Muscle layer of colon (tissue), 2 donors: ENCODE measurements around the gene KCNAB1.

Source experiments
- H3K27ac ChIP-seq: one replicate; pipeline ENCODE4 v1.7.0; 2013; ENCODE audit warnings: low read depth, mild to moderate bottlenecking, low read length, moderate library complexity
- H3K27me3 ChIP-seq, 2 donors: one replicate each; pipeline ENCODE4 v1.7.0; 2013; ENCODE audit warnings: low read length in 2 of 2, mild to moderate bottlenecking in 2 of 2; ENCODE audit not compliant: insufficient read depth in 2 of 2, control insufficient read depth in 1 of 2
- H3K36me3 ChIP-seq: one replicate; pipeline ENCODE4 v1.7.0; 2013; ENCODE audit warnings: mild to moderate bottlenecking, low read length; ENCODE audit not compliant: insufficient read depth
- H3K4me1 ChIP-seq: one replicate; pipeline ENCODE4 v1.7.0; 2013; ENCODE audit warnings: mild to moderate bottlenecking, low read length; ENCODE audit not compliant: insufficient read depth
- H3K4me3 ChIP-seq, 2 donors: one replicate each; pipeline ENCODE4 v1.7.0; 2013; ENCODE audit warnings: low read length in 2 of 2, low read depth in 1 of 2, mild to moderate bottlenecking in 1 of 2, moderate library complexity in 1 of 2
- H3K9ac ChIP-seq: one replicate; pipeline ENCODE4 v1.7.0; 2013; ENCODE audit warnings: low read length
- H3K9me3 ChIP-seq: one replicate; pipeline ENCODE4 v1.7.0; 2013; ENCODE audit warnings: mild to moderate bottlenecking, low read length
- donor health status: abdominal sarcoma.
- donor health status: Adenocarcinoma of cecum.

Gene KCNAB1

DNA sequence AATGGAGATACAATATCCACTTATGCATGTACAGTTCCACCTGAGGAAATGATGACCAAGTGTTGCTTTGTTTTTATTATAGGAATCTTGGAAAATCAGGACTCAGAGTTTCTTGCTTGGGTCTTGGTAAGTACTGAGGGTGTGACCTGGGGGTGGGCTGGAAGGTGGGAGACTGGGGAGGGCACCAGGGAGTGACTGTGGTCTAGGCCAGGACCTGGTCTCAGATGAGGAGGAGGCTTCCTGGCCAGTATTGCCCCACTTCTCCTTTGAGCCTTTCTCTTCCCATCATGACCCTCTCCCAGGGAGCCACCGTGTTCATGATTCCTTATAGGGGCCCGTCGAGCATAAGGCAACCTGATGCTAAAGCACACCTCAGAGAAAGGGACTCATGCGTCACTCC, 301.2 kb downstream of the KCNAB1 start:
- no peak overlapping the region for H3K27ac ChIP-seq
- peaks cover 6% of the 10 kb centered on the region for H3K4me1 ChIP-seq
- H3K9ac ChIP-seq: no peak overlapping the region
- H3K36me3 ChIP-seq: no peaks in the 10 kb centered on the region
- no peak overlapping the region for H3K4me3 ChIP-seq
- no peaks in the 10 kb centered on the region for H3K9me3 ChIP-seq
- H3K27me3 ChIP-seq: no peaks in the 10 kb centered on the region

DNA sequence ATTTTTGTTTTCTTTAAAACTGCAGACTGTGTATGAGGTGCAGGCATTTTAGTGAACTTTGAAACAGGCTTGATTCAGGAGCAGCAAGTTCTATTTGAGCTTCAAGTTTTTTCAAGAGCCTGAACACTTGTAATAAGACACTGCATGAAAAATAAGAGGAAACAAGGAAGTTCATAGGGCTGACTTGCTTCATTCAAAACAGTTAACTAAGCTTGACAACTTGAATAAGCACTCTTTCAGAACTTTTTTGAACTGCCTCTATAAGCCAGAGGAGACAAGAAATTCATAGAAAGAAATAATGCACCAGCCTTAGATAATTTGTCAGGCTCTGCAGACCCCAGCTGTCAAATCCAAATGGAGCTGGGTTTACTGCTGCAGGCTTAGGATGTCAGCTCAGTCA, 304.4 kb downstream of the KCNAB1 start:
- no peak overlapping the region for H3K4me3 ChIP-seq
- no peaks in the 10 kb centered on the region for H3K27me3 ChIP-seq
- no peaks in the 10 kb centered on the region for H3K36me3 ChIP-seq
- H3K27ac ChIP-seq: no peak overlapping the region
- no peaks in the 10 kb centered on the region for H3K9me3 ChIP-seq
- peaks cover 22% of the 10 kb centered on the region for H3K4me1 ChIP-seq
- H3K9ac ChIP-seq: no peak overlapping the region

DNA sequence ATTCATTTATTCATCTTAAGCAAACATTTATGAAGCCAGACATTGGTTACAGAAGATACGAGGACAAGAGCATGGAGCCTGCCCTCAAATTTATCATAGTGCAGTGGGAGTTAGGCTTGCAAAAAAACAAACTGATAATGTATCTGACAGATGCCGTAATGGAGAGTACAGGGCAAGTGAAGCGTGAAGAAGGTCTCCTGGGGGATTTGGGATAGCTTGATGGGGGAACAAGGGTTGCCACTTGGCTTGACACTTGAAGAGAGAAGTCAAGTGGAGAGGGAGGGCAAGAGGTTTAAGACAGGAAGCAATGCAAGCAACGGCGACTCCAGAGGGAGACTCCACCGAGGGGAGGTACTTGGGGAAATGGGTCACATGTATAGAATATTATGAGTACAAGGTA, 305.3 kb downstream of the KCNAB1 start:
- no peaks in the 10 kb centered on the region for H3K36me3 ChIP-seq
- no peak overlapping the region for H3K4me3 ChIP-seq
- H3K27me3 ChIP-seq: no peaks in the 10 kb centered on the region
- no peak overlapping the region for H3K27ac ChIP-seq
- H3K4me1 ChIP-seq: peaks cover 31% of the 10 kb centered on the region
- no peak overlapping the region for H3K9ac ChIP-seq
- H3K9me3 ChIP-seq: no peaks in the 10 kb centered on the region

GRCh38 chr3:156429125-156429524, 308.7 kb downstream of the KCNAB1 start:
- Histone ChIP-seq H3K27me3 (no peaks in the 10 kb centered on the region), H3K9ac (no peak overlapping the region), H3K4me1 (peaks cover 42% of the 10 kb centered on the region), H3K4me3 (no peak overlapping the region), H3K36me3 (no peaks in the 10 kb centered on the region), H3K9me3 (no peaks in the 10 kb centered on the region), H3K27ac (peak overlapping the region; percentile 56)

- Histone ChIP-seq H3K9me3 (no peaks in the 10 kb centered on the region), H3K4me1 (peaks cover 42% of the 10 kb centered on the region), H3K4me3 (no peak overlapping the region), H3K9ac (no peak overlapping the region), H3K27ac (no peak overlapping the region), H3K27me3 (no peaks in the 10 kb centered on the region), H3K36me3 (no peaks in the 10 kb centered on the region)
These were observed 311.2 kb downstream of the KCNAB1 start for GRCh38 chr3:156431334-156432124.

GRCh38 chr3:156432563-156432962, 312.2 kb downstream of the KCNAB1 start:
- no peaks in the 10 kb centered on the region for H3K36me3 ChIP-seq
- H3K4me1 ChIP-seq: peaks cover 42% of the 10 kb centered on the region
- no peak overlapping the region for H3K9ac ChIP-seq
- H3K27ac ChIP-seq: no peak overlapping the region
- no peaks in the 10 kb centered on the region for H3K9me3 ChIP-seq
- no peak overlapping the region for H3K4me3 ChIP-seq
- no peaks in the 10 kb centered on the region for H3K27me3 ChIP-seq

- Histone ChIP-seq H3K9ac (no peak overlapping the region), H3K9me3 (no peaks in the 10 kb centered on the region), H3K27ac (no peak overlapping the region)
These were observed 312.8 kb downstream of the KCNAB1 start for GRCh38 chr3:156433138-156433537.

GRCh38 chr3:156433910-156434309, 313.5 kb downstream of the KCNAB1 start:
- Histone ChIP-seq H3K9me3 (no peaks in the 10 kb centered on the region), H3K36me3 (no peaks in the 10 kb centered on the region), H3K4me3 (no peak overlapping the region), H3K9ac (no peak overlapping the region), H3K27me3 (no peaks in the 10 kb centered on the region), H3K27ac (no peak overlapping the region), H3K4me1 (peaks cover 29% of the 10 kb centered on the region)

More at GRCh38 chr3:156433138-156433537, 312.8 kb downstream of the KCNAB1 start:
- Histone ChIP-seq H3K27me3 (no peaks in the 10 kb centered on the region), H3K36me3 (no peaks in the 10 kb centered on the region), H3K4me1 (peaks cover 37% of the 10 kb centered on the region), H3K4me3 (no peak overlapping the region)

- H3K36me3 ChIP-seq: no peaks in the 10 kb centered on the region
- no peak overlapping the region for H3K27ac ChIP-seq
- H3K4me1 ChIP-seq: peaks cover 19% of the 10 kb centered on the region
- no peaks in the 10 kb centered on the region for H3K9me3 ChIP-seq
- H3K9ac ChIP-seq: no peak overlapping the region
- H3K27me3 ChIP-seq: no peaks in the 10 kb centered on the region
- H3K4me3 ChIP-seq: no peak overlapping the region
These were observed 314.5 kb downstream of the KCNAB1 start for GRCh38 chr3:156434921-156435320.

DNA sequence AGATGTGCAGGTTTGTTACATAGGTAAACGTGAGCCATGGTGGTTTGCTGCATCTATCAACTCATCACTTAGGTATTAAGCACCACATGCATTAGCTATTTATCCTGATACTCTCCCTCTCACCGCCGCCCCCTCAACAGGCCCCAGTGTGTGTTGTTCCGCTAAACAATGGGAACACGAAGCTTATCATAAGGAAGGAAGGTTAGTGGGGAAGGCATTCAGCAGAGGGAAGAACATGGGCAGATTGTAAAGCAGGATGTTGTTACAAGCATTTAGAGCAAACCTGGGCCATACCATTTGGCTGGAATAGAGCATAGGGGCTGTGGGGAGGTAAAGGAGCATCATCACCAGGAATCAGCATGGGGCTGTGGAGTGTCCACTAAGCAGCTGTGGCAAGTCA, 322.7 kb downstream of the KCNAB1 start:
- H3K27me3 ChIP-seq: no peaks in the 10 kb centered on the region
- H3K4me3 ChIP-seq: no peak overlapping the region
- H3K27ac ChIP-seq: peak overlapping the region; percentile 87
- no peak overlapping the region for H3K9ac ChIP-seq
- peaks cover 38% of the 10 kb centered on the region for H3K4me1 ChIP-seq
- no peaks in the 10 kb centered on the region for H3K36me3 ChIP-seq
- no peaks in the 10 kb centered on the region for H3K9me3 ChIP-seq

GRCh38 chr3:156445117-156446090, 325.0 kb downstream of the KCNAB1 start:
- peaks cover 35% of the 10 kb centered on the region for H3K4me1 ChIP-seq
- H3K36me3 ChIP-seq: no peaks in the 10 kb centered on the region
- H3K9ac ChIP-seq: no peak overlapping the region
- H3K9me3 ChIP-seq: no peaks in the 10 kb centered on the region
- no peaks in the 10 kb centered on the region for H3K27me3 ChIP-seq
- H3K27ac ChIP-seq: peak overlapping the region; percentile 78
- H3K4me3 ChIP-seq: no peak overlapping the region
